NT2/D1 (cell line): ENCODE results near the gene AMY1A.
"Not testable (repeated sequence)": the region's sequence is repeated elsewhere in the genome, so short reads cannot be mapped to it uniquely, and the experiment has no call there.

Experiments
- YY1 ChIP-seq: IDR thresholded peaks from 2 replicates; pipeline ENCODE4 v1.6.1; 2011; ENCODE audit not compliant: insufficient read length, insufficient read depth
- ZNF274 ChIP-seq: IDR thresholded peaks from 2 replicates; pipeline ENCODE4 v1.6.1; 2011; ENCODE audit warnings: mild to moderate bottlenecking, low read depth, low read length

GRCh38 chr1:103700669-103701068 is 45.1 kb downstream of the AMY1A start:
- not testable (repeated sequence) for TF ChIP-seq YY1, ZNF274
